Measurements from ENCODE around the gene ZNF511. TPM values are rescaled to one million over a fixed set of nuclear protein-coding genes. Genes with fewer than 3 reads are reported as not detected.

ZNF511 gene
- total and polyA plus RNA-seq, 7 donors = 43.2 to 64.2 (median 48.9) TPM

GRCh38 chr10:133299224-133299623 is 9.5 kb upstream of the ZNF511 start:
- H3K27me3 ChIP-seq (ENCODE audit: insufficient read depth in 3 of 3, low read length in 2 of 3) = no peaks in the 10 kb centered on the region
- DNase-seq (no peak), ATAC-seq (no peak)
- WGBS, 3 donors = 89 to 92% (median 91%) methylated on average over 10 of the region's 10 CpGs
- H3K9me3 ChIP-seq = no peaks in the 10 kb centered on the region
- TF ChIP-seq, protein P1, sequence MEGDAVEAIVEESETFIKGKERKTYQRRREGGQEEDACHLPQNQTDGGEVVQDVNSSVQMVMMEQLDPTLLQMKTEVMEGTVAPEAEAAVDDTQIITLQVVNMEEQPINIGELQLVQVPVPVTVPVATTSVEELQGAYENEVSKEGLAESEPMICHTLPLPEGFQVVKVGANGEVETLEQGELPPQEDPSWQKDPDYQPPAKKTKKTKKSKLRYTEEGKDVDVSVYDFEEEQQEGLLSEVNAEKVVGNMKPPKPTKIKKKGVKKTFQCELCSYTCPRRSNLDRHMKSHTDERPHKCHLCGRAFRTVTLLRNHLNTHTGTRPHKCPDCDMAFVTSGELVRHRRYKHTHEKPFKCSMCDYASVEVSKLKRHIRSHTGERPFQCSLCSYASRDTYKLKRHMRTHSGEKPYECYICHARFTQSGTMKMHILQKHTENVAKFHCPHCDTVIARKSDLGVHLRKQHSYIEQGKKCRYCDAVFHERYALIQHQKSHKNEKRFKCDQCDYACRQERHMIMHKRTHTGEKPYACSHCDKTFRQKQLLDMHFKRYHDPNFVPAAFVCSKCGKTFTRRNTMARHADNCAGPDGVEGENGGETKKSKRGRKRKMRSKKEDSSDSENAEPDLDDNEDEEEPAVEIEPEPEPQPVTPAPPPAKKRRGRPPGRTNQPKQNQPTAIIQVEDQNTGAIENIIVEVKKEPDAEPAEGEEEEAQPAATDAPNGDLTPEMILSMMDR (IDR thresholded peaks at IDR 0.05) = no peak
- H3K4me1 ChIP-seq = no peaks in the 10 kb centered on the region
- H3K4me3 ChIP-seq = no peak overlapping the region
- H3K36me3 ChIP-seq (ENCODE audit: insufficient read depth in 1 of 2, low read depth in 1 of 2) = peaks cover 17 to 81% of the 10 kb centered on the region in 2 donors
- H3K27ac ChIP-seq = no peak overlapping the region
- intact Hi-C loops (cut with DNase I) = no loop called here

- intact Hi-C loops (cut with DNase I) = no loop called here
- Histone ChIP-seq H3K36me3 (ENCODE audit: insufficient read depth in 1 of 2, low read depth in 1 of 2) (peaks cover 17 to 76% of the 10 kb centered on the region in 2 donors), H3K4me3 (no peak overlapping the region), H3K4me1 (no peaks in the 10 kb centered on the region), H3K27ac (no peak overlapping the region), H3K9me3 (no peaks in the 10 kb centered on the region), H3K27me3 (ENCODE audit: insufficient read depth in 3 of 3, low read length in 2 of 3) (no peaks in the 10 kb centered on the region)
- DNase-seq = no peak
- ATAC-seq = no peak
- TF ChIP-seq, protein P1 (IDR thresholded peaks at IDR 0.05) = no peak
- WGBS, 3 donors = 94 to 96% (median 94%) methylated on average over 14 of the region's 14 CpGs
These were observed 9.0 kb upstream of the ZNF511 start for GRCh38 chr10:133299738-133300137.

GRCh38 chr10:133302230-133302629 is 6.5 kb upstream of the ZNF511 start:
- Histone ChIP-seq H3K4me1 (peaks cover 14% of the 10 kb centered on the region), H3K27me3 (ENCODE audit: insufficient read depth in 3 of 3, low read length in 2 of 3) (no peaks in the 10 kb centered on the region), H3K4me3 (no peak overlapping the region), H3K36me3 (ENCODE audit: insufficient read depth in 1 of 2, low read depth in 1 of 2) (peaks cover 12 to 51% of the 10 kb centered on the region in 2 donors), H3K9me3 (no peaks in the 10 kb centered on the region), H3K27ac (no peak overlapping the region)
- TF ChIP-seq, protein P1 (IDR thresholded peaks at IDR 0.05) = no peak
- ATAC-seq = peak in 1 of 4 donors; percentile 13
- intact Hi-C loops (cut with DNase I) = no loop called here
- DNase-seq = no peak
- 96% methylated on average over 13 to 14 of the region's 14 CpGs for WGBS, 3 donors

- no peak overlapping the region for H3K27ac ChIP-seq
- H3K27me3 ChIP-seq (ENCODE audit: insufficient read depth in 3 of 3, low read length in 2 of 3) = no peaks in the 10 kb centered on the region
- no peak for ATAC-seq
- WGBS, 3 donors = 81 to 88% (median 86%) methylated on average over 10 of the region's 10 CpGs
- peaks cover 21% of the 10 kb centered on the region for H3K4me1 ChIP-seq
- no peaks in the 10 kb centered on the region for H3K9me3 ChIP-seq
- peaks cover 9 to 41% of the 10 kb centered on the region in 2 donors for H3K36me3 ChIP-seq (ENCODE audit: insufficient read depth in 1 of 2, low read depth in 1 of 2)
- no peak overlapping the region for H3K4me3 ChIP-seq
- TF ChIP-seq, protein P1 (IDR thresholded peaks at IDR 0.05) = no peak
- DNase-seq = no peak
- intact Hi-C loops (cut with DNase I) = no loop called here
These were observed 5.5 kb upstream of the ZNF511 start for GRCh38 chr10:133303206-133303605.

DNA sequence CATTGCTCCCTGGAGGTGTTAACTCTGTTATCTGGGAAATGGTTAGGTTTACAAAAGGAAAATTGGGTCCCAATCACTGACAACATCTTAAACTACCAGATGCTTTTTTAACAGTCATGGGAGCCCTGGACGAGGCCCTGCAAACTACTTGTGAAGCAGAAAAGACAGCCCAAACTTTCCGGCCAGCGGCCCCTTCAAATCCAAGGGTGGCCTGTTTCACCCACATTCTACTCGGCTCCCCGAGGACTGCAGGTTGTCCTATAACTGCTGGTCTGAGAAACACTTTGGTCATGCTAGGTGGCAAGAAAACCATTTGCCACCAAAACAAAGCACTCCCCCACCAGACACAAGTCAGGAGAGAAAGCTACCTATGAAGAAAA is 2.6 kb upstream of the ZNF511 start:
- TF ChIP-seq, protein P1 (IDR thresholded peaks at IDR 0.05) = no peak
- Histone ChIP-seq H3K27ac (no peak overlapping the region), H3K4me1 (peaks cover 26% of the 10 kb centered on the region), H3K9me3 (no peaks in the 10 kb centered on the region), H3K4me3 (no peak overlapping the region), H3K36me3 (ENCODE audit: insufficient read depth in 1 of 2, low read depth in 1 of 2) (peaks cover 0 to 26% of the 10 kb centered on the region in 2 donors), H3K27me3 (ENCODE audit: insufficient read depth in 3 of 3, low read length in 2 of 3) (no peaks in the 10 kb centered on the region)
- DNase-seq (no peak), ATAC-seq (no peak)
- 84 to 93% (median 92%) methylated on average over 5 of the region's 5 CpGs for WGBS, 3 donors
- intact Hi-C loops (cut with DNase I) = no loop called here
